ENCODE data around the gene ADAMTS2. TPM values are rescaled to one million over a fixed set of nuclear protein-coding genes. Genes with fewer than 3 reads are reported as not detected.

Gene ADAMTS2
- total RNA-seq, 8 experiments from 2014 or later = 0.14 to 1.4 (median 0.49) TPM

DNA sequence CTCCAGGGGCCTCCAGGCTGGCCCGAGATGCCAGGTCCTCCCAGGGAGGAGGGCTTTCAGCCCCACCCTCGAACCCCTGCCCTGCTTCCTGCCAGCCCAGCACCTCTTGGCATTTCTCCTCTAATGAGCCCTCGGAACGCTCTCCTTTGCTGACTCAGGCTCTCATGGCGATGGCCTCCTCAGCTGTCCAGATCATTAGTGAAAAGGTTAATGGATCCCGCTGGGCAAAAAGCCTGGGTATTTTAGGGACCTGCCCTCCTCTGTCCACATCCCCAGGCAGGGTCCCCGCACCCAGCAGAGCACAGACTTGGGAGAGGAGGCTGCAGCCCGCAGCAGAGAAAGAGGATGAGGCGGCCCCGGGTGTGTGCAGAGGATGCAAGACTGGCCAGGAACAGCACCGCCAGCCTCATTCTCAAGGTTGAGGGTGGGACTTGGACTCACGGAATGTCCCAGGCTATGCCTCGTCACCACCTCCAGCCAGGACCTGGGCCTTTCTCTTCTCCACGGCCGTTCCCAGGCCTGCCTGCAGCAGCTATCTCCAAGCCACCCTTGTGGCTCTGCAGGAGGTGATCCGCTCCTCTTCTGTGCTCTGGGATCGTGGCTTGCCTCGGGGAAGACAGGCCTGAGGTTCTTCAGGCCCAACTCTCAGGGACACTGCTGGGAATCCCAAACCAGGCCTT lies 23.0 kb upstream of the ADAMTS2 start:
- WGBS, 10 experiments = 44 to 100% (median 85%) methylated on average over 1 to 8 of the region's 18 CpGs; no CpG with 5 or more reads in 6 of the 10 experiments
- Histone ChIP-seq H3K4me3 (no peak overlapping the region), H3K4me1 (replicated peaks in 1 of 2) (peaks cover 0 to 5% of the 10 kb centered on the region in 2 donors), H3K27ac (no peak overlapping the region)
- in situ Hi-C loops (cut with MboI; ENCODE audit: low pct_unique_long_range_greater_than_20kb in 2 of 9, low sequenced_read_pairs in 9 of 9, unreplicated experiment in 9 of 9) = no loop called here
- no peak for ATAC-seq (replicated peaks in 6 of 8)

DNA sequence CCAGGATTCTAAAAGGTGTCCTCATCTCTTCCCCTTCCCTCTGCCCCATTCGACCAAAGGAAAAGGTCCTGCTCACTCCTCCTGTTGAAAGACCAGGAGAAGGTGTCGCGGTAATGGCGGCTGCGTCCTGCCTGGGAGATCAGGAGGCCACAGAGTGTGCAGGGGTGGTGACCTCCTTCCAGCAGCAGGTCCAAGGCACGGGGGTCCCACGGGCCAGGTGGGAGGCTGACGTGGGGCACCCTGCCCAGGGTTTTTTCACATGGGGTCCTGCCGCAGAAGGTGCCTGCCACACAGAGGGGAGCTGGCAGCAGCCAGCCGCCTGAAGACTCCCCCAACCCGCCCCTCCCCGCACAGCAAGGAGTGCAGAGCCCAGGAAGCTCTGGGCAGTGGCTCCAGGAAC lies 22.2 kb upstream of the ADAMTS2 start:
- in situ Hi-C loops (cut with MboI; ENCODE audit: low pct_unique_long_range_greater_than_20kb in 2 of 9, low sequenced_read_pairs in 9 of 9, unreplicated experiment in 9 of 9) = no loop called here
- WGBS, 10 experiments = 100% methylated on average over 1 of the region's 12 CpGs; no CpG with 5 or more reads in 9 of the 10 experiments
- H3K4me1 ChIP-seq (replicated peaks in 1 of 2) = peaks cover 0 to 5% of the 10 kb centered on the region in 2 donors

DNA sequence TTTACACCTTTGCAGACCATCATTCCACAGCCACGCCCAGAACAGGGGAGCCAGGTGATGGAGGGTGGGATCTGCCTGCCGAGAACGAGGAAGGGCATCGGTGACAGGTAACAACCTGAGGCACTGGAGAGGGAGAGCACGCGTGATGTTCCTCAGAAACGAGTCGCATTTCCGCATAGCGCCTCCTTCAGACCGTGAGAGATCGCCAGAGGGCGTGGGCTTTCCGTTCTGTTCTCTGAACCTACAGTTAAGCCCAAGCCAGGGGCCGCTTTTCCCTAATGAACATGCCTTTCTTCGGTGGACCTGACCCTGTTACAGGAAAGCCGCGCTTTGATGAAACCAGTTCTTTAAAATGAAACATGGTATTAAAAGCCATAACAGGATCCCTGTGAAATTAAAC lies 17.1 kb upstream of the ADAMTS2 start:
- in situ Hi-C loops (cut with MboI; ENCODE audit: low pct_unique_long_range_greater_than_20kb in 2 of 9, low sequenced_read_pairs in 9 of 9, unreplicated experiment in 9 of 9) = no loop called here
- 75 to 100% (median 89%) methylated on average over 1 to 14 of the region's 18 CpGs; no CpG with 5 or more reads in 1 of the 10 experiments for WGBS, 10 experiments
- Histone ChIP-seq H3K4me3 (no peak overlapping the region), H3K4me1 (replicated peaks in 1 of 2) (peaks cover 0 to 5% of the 10 kb centered on the region in 2 donors), H3K27ac (no peak overlapping the region)
- no peak for ATAC-seq (replicated peaks in 6 of 8)

More for the DNA sequence above, 22.2 kb upstream of the ADAMTS2 start:
- no peak overlapping the region for H3K4me3 ChIP-seq
- ATAC-seq (replicated peaks in 6 of 8) = no peak
- no peak overlapping the region for H3K27ac ChIP-seq

DNA sequence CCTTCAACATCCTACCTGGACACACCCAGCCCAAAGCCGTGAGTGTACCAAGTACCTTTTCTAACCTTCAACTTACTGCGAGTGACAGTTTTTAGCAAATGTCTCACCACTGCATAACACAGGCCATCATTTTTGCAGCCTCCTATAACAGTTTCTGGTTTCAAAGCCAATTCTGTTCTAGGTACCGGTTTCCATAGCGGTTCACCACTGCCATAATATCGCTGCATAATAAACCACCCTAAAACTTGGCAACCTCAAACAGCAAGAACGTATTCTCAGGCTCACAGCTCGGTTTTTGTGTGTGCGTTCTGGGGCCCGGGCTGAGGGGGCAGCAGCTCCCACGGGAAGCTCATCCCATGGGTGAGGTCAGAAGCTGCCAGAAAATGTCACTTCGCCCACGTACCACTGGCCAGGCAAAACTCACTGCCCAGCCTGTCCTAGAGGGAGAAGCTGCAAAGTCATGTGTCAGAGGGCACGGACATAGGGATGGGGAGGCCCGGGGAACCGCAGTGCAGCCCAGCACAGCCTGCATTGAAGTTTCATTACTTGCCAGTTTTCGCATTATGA lies 15.9 kb upstream of the ADAMTS2 start:
- 70 to 86% (median 78%) methylated on average over 2 to 15 of the region's 16 CpGs; no CpG with 5 or more reads in 1 of the 10 experiments for WGBS, 10 experiments

DNA sequence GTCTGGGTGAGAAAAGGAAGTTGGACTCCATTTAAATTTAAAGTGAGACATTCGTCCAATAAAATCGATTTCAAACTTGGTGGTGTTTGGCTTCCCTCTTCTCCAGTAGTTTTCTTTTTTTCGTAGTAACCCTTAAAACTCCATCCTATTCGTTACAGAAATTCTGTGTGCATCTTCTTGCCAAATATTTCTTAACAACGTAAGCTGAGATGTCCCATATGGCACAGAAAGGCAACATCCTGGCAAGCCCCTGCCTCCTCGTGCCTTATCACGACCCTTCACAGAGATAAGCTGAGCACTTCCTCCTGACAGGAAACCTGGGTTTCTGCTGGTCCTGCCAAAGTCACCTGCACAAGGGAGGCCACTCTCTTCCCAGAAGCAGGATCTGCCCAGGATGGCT lies 11.8 kb upstream of the ADAMTS2 start:
- ATAC-seq (replicated peaks in 6 of 8) = no peak

More for the DNA sequence above, 15.9 kb upstream of the ADAMTS2 start:
- Histone ChIP-seq H3K27ac (no peak overlapping the region), H3K4me3 (no peak overlapping the region), H3K4me1 (replicated peaks in 1 of 2) (peaks cover 0 to 3% of the 10 kb centered on the region in 2 donors)
- in situ Hi-C loops (cut with MboI; ENCODE audit: low pct_unique_long_range_greater_than_20kb in 2 of 9, low sequenced_read_pairs in 9 of 9, unreplicated experiment in 9 of 9) = no loop called here
- ATAC-seq (replicated peaks in 6 of 8) = no peak

DNA sequence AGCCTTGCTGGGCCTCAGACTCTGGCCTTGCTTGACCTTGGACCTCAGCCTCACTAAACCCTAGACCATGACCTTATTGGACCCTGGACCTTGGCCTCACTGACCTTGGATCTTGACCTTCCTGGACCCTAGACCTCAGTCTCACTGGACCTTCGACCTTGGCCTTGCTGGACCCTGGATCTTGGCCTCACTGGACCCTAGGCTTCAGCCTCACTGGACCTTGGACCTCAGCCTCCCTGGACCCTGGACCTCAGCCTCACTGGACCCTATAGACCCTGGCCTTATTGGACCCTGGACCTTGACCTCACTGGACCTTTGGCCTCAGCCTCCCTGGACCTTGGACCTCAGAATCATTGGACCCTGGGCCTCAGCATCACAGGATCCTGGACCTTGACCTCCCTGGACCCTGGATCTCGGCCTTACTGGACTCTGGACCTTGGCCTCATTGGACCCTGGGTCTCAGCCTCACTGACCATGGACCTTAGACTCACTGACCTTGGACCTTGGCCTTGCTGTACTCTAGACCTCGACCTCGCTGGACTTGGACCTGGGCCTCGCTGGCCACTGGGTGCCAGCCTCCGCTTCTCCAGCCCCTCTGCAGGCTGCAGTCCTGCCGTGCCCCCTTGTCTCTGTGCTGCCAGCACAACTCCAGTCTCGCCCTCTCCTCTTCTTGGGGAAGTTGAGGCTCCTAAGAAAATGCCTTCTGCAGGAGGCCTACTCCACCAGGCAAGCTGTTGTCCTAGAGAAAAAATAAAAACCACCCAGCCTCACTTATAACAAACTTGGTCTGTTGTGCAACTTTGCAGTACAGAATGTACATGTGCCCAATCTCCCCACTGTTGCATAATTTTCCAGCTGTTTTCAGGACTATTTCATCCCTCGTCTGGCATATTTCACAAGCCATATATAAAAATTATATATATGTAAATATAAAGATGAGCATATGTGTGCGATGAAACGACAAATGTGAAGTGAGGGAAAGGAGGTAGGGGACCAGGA lies 11.0 kb upstream of the ADAMTS2 start:
- no peak for ATAC-seq (replicated peaks in 6 of 8)
- Histone ChIP-seq H3K27ac (no peak overlapping the region), H3K4me3 (no peak overlapping the region), H3K4me1 (replicated peaks in 1 of 2) (no peaks in the 10 kb centered on the region)
- in situ Hi-C loops (cut with MboI; ENCODE audit: low pct_unique_long_range_greater_than_20kb in 2 of 9, low sequenced_read_pairs in 9 of 9, unreplicated experiment in 9 of 9) = no loop called here
- 13 to 93% (median 52%) methylated on average over 1 to 11 of the region's 11 CpGs for WGBS, 10 experiments

More for the DNA sequence above, 11.8 kb upstream of the ADAMTS2 start:
- 0 to 70% (median 54%) methylated on average over 2 to 7 of the region's 7 CpGs; no CpG with 5 or more reads in 1 of the 10 experiments for WGBS, 10 experiments
- Histone ChIP-seq H3K4me3 (no peak overlapping the region), H3K27ac (no peak overlapping the region), H3K4me1 (replicated peaks in 1 of 2) (no peaks in the 10 kb centered on the region)
- in situ Hi-C loops (cut with MboI; ENCODE audit: low pct_unique_long_range_greater_than_20kb in 2 of 9, low sequenced_read_pairs in 9 of 9, unreplicated experiment in 9 of 9) = no loop called here

DNA sequence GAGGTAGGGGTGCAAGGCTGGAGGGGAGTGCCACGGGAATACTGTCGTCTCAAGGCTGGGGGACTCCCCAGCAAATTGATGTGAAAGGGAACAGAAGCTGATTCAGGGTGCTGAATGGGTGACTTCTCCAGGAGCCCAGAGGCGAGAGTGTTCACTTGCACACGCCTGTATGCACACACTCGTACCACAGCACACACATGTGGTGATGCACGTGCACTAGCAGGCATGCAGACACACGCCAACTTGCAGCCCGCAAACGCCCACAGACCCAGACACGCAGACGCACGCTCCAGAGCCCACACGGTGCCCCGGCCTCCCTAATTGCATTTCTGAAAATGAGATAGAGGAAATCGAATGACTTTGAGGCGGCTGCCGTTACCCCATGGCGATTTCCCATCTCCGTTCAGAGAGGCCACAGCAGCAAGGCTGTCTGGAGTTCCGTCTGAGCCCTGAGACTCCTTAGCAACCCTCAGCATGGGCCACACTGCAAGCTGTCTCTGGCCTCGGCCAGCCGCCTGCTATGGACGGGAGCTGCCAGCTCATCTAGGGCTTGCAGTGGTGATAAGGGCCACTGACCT lies 9.1 kb upstream of the ADAMTS2 start:
- no peaks in the 10 kb centered on the region for H3K4me1 ChIP-seq (replicated peaks in 1 of 2)
- in situ Hi-C loops (cut with MboI; ENCODE audit: low pct_unique_long_range_greater_than_20kb in 2 of 9, low sequenced_read_pairs in 9 of 9, unreplicated experiment in 9 of 9) = no loop called here
- no peak overlapping the region for H3K4me3 ChIP-seq
- H3K27ac ChIP-seq = no peak overlapping the region
- no peak for ATAC-seq (replicated peaks in 6 of 8)
- WGBS, 10 experiments = 49 to 87% (median 65%) methylated on average over 3 to 12 of the region's 23 CpGs; no CpG with 5 or more reads in 5 of the 10 experiments

DNA sequence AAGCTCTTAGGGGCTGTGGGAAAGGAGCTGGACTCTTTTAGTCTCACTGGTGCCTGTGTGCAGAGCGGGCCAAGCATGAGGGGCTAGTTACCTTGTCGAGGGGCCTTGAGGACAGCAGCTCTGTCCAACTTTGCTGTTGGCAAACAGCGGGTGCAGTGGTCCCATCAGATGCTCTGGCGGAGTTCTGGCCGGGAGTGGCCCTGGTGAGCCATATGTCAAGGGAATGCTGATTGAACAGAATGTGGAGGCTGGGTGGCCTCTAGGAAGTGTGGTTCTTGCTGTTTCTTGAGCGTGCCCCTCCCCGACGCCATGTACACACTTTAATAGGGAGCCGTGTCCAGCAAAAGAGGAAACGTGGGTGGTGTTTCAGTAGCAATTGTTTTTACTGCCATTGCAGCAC lies 3.6 kb upstream of the ADAMTS2 start:
- no peak for ATAC-seq (replicated peaks in 6 of 8)
- in situ Hi-C loops (cut with MboI; ENCODE audit: low pct_unique_long_range_greater_than_20kb in 2 of 9, low sequenced_read_pairs in 9 of 9, unreplicated experiment in 9 of 9) = no loop called here

DNA sequence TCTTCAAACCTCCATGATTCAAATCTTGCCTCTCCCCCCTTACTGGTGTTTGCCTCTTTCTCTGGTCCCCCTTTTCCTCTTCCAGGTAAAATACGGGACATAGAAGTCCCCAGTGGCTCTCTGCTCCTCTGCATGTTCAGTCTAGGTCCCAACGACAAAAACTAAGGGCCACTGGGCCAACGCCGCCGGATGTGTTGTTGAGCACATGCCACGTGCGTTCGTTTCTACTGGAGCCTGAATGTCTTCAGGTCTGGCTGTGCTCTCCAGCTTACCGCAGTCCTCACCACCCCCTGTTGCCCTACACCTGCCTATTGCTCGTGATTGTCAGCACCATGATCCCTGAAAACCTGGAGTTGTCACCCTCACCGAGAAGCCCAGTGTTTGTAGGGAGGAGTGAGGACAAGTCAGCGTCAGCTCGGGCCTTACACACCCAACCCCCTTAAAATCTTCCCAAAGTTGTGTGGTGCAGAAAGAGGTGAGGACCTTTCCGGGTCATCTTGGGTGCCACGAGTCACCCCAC lies 2.8 kb upstream of the ADAMTS2 start:
- Histone ChIP-seq H3K4me3 (no peak overlapping the region), H3K4me1 (replicated peaks in 1 of 2) (peaks cover 3 to 6% of the 10 kb centered on the region in 2 donors), H3K27ac (no peak overlapping the region)
- no peak for ATAC-seq (replicated peaks in 6 of 8)
- in situ Hi-C loops (cut with MboI; ENCODE audit: low pct_unique_long_range_greater_than_20kb in 2 of 9, low sequenced_read_pairs in 9 of 9, unreplicated experiment in 9 of 9) = no loop called here
- 54 to 92% (median 72%) methylated on average over 1 to 12 of the region's 15 CpGs; no CpG with 5 or more reads in 1 of the 10 experiments for WGBS, 10 experiments

More for the DNA sequence above, 3.6 kb upstream of the ADAMTS2 start:
- WGBS, 10 experiments = 33 to 90% (median 67%) methylated on average over 2 to 7 of the region's 10 CpGs; no CpG with 5 or more reads in 4 of the 10 experiments
- no peak overlapping the region for H3K27ac ChIP-seq
- H3K4me1 ChIP-seq (replicated peaks in 1 of 2) = peaks cover 0 to 3% of the 10 kb centered on the region in 2 donors
- no peak overlapping the region for H3K4me3 ChIP-seq

DNA sequence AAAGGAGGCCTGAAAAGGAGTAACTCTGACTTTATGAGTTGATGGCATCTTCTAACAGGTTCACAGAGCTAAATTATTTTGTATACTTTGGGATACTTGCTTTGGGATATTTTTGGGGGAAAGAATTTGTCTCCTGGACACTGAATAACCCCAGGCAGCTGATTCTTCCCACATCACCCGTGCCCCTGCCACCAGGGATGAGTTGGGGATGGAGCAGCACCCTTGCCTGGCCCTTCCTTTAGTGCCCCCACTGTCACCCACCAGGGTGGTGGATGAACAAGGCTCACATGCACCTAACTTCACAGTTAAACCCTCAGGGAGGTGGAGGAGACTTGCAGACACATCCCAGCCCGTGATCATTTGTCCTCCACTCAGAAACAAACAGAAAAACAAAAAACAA lies 2.3 kb upstream of the ADAMTS2 start:
- no peak overlapping the region for H3K4me3 ChIP-seq
- ATAC-seq (replicated peaks in 6 of 8) = no peak
- H3K4me1 ChIP-seq (replicated peaks in 1 of 2) = peaks cover 3 to 6% of the 10 kb centered on the region in 2 donors
- WGBS, 10 experiments = 17 to 67% (median 40%) methylated on average over 1 to 2 of the region's 2 CpGs; no CpG with 5 or more reads in 4 of the 10 experiments
- in situ Hi-C loops (cut with MboI; ENCODE audit: low pct_unique_long_range_greater_than_20kb in 2 of 9, low sequenced_read_pairs in 9 of 9, unreplicated experiment in 9 of 9) = no loop called here
- H3K27ac ChIP-seq = no peak overlapping the region

DNA sequence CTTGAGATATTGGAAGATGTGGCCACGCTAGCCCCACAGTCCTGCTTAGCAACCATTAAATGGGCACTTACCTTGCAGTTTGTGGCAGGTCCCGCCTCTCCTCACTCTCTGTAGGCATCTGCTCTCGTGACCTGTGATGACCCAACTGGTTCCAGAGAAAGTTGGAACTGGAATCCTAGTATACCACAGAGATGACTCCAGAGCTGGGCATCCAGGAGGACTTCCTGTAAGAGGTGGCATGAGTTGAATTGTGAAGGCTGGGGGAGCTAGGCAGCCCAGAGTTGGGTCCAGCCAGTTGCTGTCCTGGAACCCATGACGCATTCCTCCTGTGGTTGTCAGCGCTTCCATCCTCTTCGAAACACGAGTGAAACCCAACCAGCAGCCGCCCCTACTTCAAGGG lies 1.6 kb upstream of the ADAMTS2 start:
- Histone ChIP-seq H3K4me1 (replicated peaks in 1 of 2) (peaks cover 3 to 6% of the 10 kb centered on the region in 2 donors), H3K4me3 (no peak overlapping the region), H3K27ac (no peak overlapping the region)
- ATAC-seq (replicated peaks in 6 of 8) = no peak
- WGBS, 10 experiments = 60 to 100% (median 79%) methylated on average over 1 to 6 of the region's 8 CpGs
- in situ Hi-C loops (cut with MboI; ENCODE audit: low pct_unique_long_range_greater_than_20kb in 2 of 9, low sequenced_read_pairs in 9 of 9, unreplicated experiment in 9 of 9) = no loop called here

DNA sequence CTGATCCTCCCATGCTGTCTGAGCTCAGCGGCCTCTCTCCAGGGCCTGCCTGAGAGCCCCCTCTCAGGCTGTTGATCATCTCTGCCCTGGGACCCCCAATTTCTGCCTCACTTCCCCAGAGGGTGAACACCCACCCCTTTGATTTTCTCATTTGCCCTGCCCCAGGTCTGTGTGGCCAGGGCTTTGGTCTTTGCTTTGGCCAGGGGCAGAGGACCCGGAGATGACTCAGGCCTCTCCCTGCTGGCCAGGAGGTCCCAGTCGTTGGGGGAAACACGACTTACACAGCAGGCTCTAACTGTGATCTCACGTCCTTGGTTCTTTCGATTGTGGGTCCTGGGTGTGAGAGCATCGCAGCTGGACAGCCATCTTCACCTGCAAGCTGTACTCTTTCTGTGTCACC lies 1.1 kb upstream of the ADAMTS2 start:
- no peak overlapping the region for H3K4me3 ChIP-seq
- ATAC-seq (replicated peaks in 6 of 8) = no peak
- WGBS, 10 experiments = 40 to 100% (median 85%) methylated on average over 1 to 3 of the region's 7 CpGs; no CpG with 5 or more reads in 5 of the 10 experiments
- in situ Hi-C loops (cut with MboI; ENCODE audit: low pct_unique_long_range_greater_than_20kb in 2 of 9, low sequenced_read_pairs in 9 of 9, unreplicated experiment in 9 of 9) = no loop called here
- peaks cover 3 to 6% of the 10 kb centered on the region in 2 donors for H3K4me1 ChIP-seq (replicated peaks in 1 of 2)
- no peak overlapping the region for H3K27ac ChIP-seq

All from motor neuron (in vitro differentiated cells).